Gastroesophageal sphincter (tissue), 4 donors: ENCODE data around the gene ARHGEF38. TPM values are rescaled to one million over a fixed set of nuclear protein-coding genes. Genes with fewer than 3 reads are reported as not detected.

Experiments used
- ATAC-seq: fragments of 150-250 bp; one replicate; pipeline ENCODE4 v1.9.1; 2016; ENCODE audit warnings: mild to moderate bottlenecking, moderate library complexity
- H3K27ac ChIP-seq, 4 donors: fragments of 200-600 bp; sonication (generic) in 3 of 4; 1 replicate in 3 of 4; 2 replicates in 1 of 4; pipeline ENCODE4 v1.5.1; 2016 to 2019
- H3K27me3 ChIP-seq: fragments of 200-600 bp; sonication (generic); one replicate; pipeline ENCODE4 v1.5.1; 2019
- H3K36me3 ChIP-seq, 2 donors: fragments of 200-600 bp; sonication (generic); one replicate each; pipeline ENCODE4 v1.5.1; 2019; ENCODE audit warnings: control low read depth in 1 of 2
- H3K4me1 ChIP-seq, 3 donors: fragments of 200-600 bp; sonication (generic); 1 replicate in 2 of 3; 2 replicates in 1 of 3; pipeline ENCODE4 v1.5.1; 2016 to 2019; ENCODE audit warnings: control low read depth in 2 of 3
- H3K4me3 ChIP-seq, 2 donors: fragments of 200-600 bp; sonication (generic); one replicate each; pipeline ENCODE4 v1.5.1; 2019; ENCODE audit warnings: mild to moderate bottlenecking in 1 of 2, moderate library complexity in 1 of 2
- H3K9me3 ChIP-seq, 3 donors: fragments of 200-600 bp; sonication (generic); one replicate each; pipeline ENCODE4 v1.5.1; 2017 to 2019; ENCODE audit warnings: control low read depth in 2 of 3
- CTCF ChIP-seq, 4 experiments: fragments of 200-600 bp in 2 of 4; fragments of 450-650 bp in 2 of 4; sonication (generic) in 1 of 4; IDR thresholded peaks; one replicate each; pipeline ENCODE4 v1.5.1; 2017 to 2019; ENCODE audit warnings: antibody characterized with exemption in 4 of 4, mild to moderate bottlenecking in 2 of 4, moderate library complexity in 2 of 4
- EP300 ChIP-seq: sonication (generic); formaldehyde crosslinking; IDR thresholded peaks from one replicate; pipeline ENCODE4 v1.6.1; 2017; ENCODE audit warnings: antibody characterized with exemption, mild to moderate bottlenecking
- POLR2A ChIP-seq, 2 donors: fragments of 450-650 bp; IDR thresholded peaks; one replicate each; pipeline ENCODE4 v1.6.1; 2017; ENCODE audit warnings: antibody characterized with exemption in 2 of 2, mild to moderate bottlenecking in 2 of 2, moderate library complexity in 1 of 2
- POLR2AphosphoS5 ChIP-seq: sonication (generic); formaldehyde crosslinking; IDR thresholded peaks from one replicate; pipeline ENCODE4 v1.6.1; 2017; ENCODE audit warnings: antibody characterized with exemption
- WGBS, 2 donors: methylation state at CpG; one replicate each; pipeline ENCODE4 v1.1.5; 2018; ENCODE audit warnings: low coverage in 1 of 2; 5-methylcytosine and 5-hydroxymethylcytosine counted together
- total RNA-seq, 4 donors: library from RNA; depleted of rRNA; stranded (reverse); fragments of >200 nt; gene quantifications; one replicate each; pipeline ENCODE4 v1.1.0, GENCODE V29; 2016

The ARHGEF38 gene
- total RNA-seq, 4 donors from 2014 or later: 0.25 TPM; not detected in 3

GRCh38 chr4:105632599-105632998, 80.2 kb downstream of the ARHGEF38 start:
- Histone ChIP-seq H3K27me3 (no peaks in the 10 kb centered on the region), H3K4me1 (peaks cover 0 to 29% (median 4%) of the 10 kb centered on the region in 3 donors), H3K27ac (no peak overlapping the region), H3K36me3 (no peaks in the 10 kb centered on the region), H3K4me3 (no peak overlapping the region), H3K9me3 (no peaks in the 10 kb centered on the region)
- 85 to 90% methylated on average over 3 of the region's 3 CpGs for WGBS, 2 donors
- TF ChIP-seq POLR2A (IDR thresholded peaks at IDR 0.05): no peak
- TF ChIP-seq POLR2AphosphoS5: no peak
- no peak for TF ChIP-seq EP300
- no peak for TF ChIP-seq CTCF (IDR thresholded peaks at IDR 0.05)
- no peak for ATAC-seq

- no peaks in the 10 kb centered on the region for H3K9me3 ChIP-seq
- 72 to 81% methylated on average over 3 of the region's 3 CpGs for WGBS, 2 donors
- H3K27ac ChIP-seq: no peak overlapping the region
Observed at GRCh38 chr4:105633241-105633640, 80.8 kb downstream of the ARHGEF38 start.

GRCh38 chr4:105634402-105635080, 82.1 kb downstream of the ARHGEF38 start:
- Histone ChIP-seq H3K36me3 (no peaks in the 10 kb centered on the region), H3K4me3 (no peak overlapping the region), H3K9me3 (no peaks in the 10 kb centered on the region), H3K4me1 (peaks cover 0 to 36% (median 4%) of the 10 kb centered on the region in 3 donors), H3K27ac (no peak overlapping the region), H3K27me3 (no peaks in the 10 kb centered on the region)
- ATAC-seq: no peak
- 7 to 13% methylated on average over 1 of the region's 1 CpG for WGBS, 2 donors
- no peak for TF ChIP-seq CTCF (IDR thresholded peaks at IDR 0.05)
- TF ChIP-seq POLR2A (IDR thresholded peaks at IDR 0.05): no peak
- TF ChIP-seq EP300: no peak
- no peak for TF ChIP-seq POLR2AphosphoS5

More at GRCh38 chr4:105633241-105633640, 80.8 kb downstream of the ARHGEF38 start:
- TF ChIP-seq POLR2A (IDR thresholded peaks at IDR 0.05) (no peak), POLR2AphosphoS5 (no peak), CTCF (IDR thresholded peaks at IDR 0.05) (no peak), EP300 (no peak)
- no peak overlapping the region for H3K4me3 ChIP-seq
- no peaks in the 10 kb centered on the region for H3K27me3 ChIP-seq
- no peaks in the 10 kb centered on the region for H3K36me3 ChIP-seq
- no peak for ATAC-seq
- H3K4me1 ChIP-seq: peaks cover 0 to 35% (median 4%) of the 10 kb centered on the region in 3 donors

- H3K9me3 ChIP-seq: no peaks in the 10 kb centered on the region
- 40 to 43% methylated on average over 4 of the region's 4 CpGs for WGBS, 2 donors
- no peak overlapping the region for H3K4me3 ChIP-seq
- peaks cover 0 to 36% (median 4%) of the 10 kb centered on the region in 3 donors for H3K4me1 ChIP-seq
- no peaks in the 10 kb centered on the region for H3K36me3 ChIP-seq
- peak; percentile 60 for ATAC-seq
- no peaks in the 10 kb centered on the region for H3K27me3 ChIP-seq
- no peak overlapping the region for H3K27ac ChIP-seq
- peak; percentile 25 for TF ChIP-seq POLR2AphosphoS5
- TF ChIP-seq EP300: no peak
Observed at GRCh38 chr4:105637408-105638176, 85.2 kb downstream of the ARHGEF38 start.

- no peak for ATAC-seq
Observed at GRCh38 chr4:105641845-105642244, 89.4 kb downstream of the ARHGEF38 start.

More at GRCh38 chr4:105641845-105642244, 89.4 kb downstream of the ARHGEF38 start:
- H3K9me3 ChIP-seq: no peaks in the 10 kb centered on the region
- H3K27ac ChIP-seq: no peak overlapping the region
- peaks cover 0 to 15% (median 0%) of the 10 kb centered on the region in 3 donors for H3K4me1 ChIP-seq
- TF ChIP-seq POLR2A (IDR thresholded peaks at IDR 0.05) (no peak), CTCF (IDR thresholded peaks at IDR 0.05) (no peak), EP300 (no peak), POLR2AphosphoS5 (no peak)
- no peaks in the 10 kb centered on the region for H3K27me3 ChIP-seq
- no peak overlapping the region for H3K4me3 ChIP-seq
- WGBS, 2 donors: 56 to 63% methylated on average over 4 of the region's 4 CpGs
- no peaks in the 10 kb centered on the region for H3K36me3 ChIP-seq
